GM10266 (cell line): Measurements from ENCODE around the gene TEC.

ENCODE experiments used
- DNase-seq: peaks from one replicate; pipeline ENCODE4 v3.0.0; 2012; ENCODE audit errors: extremely low spot score
- TF ChIP-seq, protein P1 (sequence below): IDR thresholded peaks from 2 replicates; pipeline ENCODE4 v1.5.1; 2012; ENCODE audit warnings: mild to moderate bottlenecking, low read depth; ENCODE audit not compliant: control insufficient read depth, insufficient read depth; ENCODE audit errors: missing control alignments

TEC gene

DNA sequence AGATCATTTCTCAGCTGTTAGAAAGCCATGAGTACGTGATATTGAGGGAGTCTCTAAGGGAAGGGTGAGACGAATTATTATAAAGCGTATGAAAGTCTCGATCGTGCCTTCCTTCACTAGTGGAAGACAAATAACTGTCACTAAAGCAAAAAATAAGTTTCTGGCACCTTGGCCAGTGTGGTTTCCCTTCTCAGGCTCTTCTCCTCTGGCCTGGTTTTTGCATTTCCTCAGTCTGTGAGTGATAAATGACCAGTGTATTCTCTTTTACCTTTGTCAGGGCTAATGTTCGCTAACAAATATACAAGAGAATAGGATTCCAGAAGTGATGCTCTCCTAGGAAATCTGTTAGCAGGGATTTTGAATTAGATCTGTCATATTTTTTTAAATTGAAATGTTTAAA is 155.2 kb downstream of the TEC start:
- TF ChIP-seq, protein P1, sequence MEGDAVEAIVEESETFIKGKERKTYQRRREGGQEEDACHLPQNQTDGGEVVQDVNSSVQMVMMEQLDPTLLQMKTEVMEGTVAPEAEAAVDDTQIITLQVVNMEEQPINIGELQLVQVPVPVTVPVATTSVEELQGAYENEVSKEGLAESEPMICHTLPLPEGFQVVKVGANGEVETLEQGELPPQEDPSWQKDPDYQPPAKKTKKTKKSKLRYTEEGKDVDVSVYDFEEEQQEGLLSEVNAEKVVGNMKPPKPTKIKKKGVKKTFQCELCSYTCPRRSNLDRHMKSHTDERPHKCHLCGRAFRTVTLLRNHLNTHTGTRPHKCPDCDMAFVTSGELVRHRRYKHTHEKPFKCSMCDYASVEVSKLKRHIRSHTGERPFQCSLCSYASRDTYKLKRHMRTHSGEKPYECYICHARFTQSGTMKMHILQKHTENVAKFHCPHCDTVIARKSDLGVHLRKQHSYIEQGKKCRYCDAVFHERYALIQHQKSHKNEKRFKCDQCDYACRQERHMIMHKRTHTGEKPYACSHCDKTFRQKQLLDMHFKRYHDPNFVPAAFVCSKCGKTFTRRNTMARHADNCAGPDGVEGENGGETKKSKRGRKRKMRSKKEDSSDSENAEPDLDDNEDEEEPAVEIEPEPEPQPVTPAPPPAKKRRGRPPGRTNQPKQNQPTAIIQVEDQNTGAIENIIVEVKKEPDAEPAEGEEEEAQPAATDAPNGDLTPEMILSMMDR: no peak
- DNase-seq: no peak

- DNase-seq: no peak
- TF ChIP-seq, protein P1: no peak
Measured at GRCh38 chr4:48112017-48112667, 157.5 kb downstream of the TEC start.

DNA sequence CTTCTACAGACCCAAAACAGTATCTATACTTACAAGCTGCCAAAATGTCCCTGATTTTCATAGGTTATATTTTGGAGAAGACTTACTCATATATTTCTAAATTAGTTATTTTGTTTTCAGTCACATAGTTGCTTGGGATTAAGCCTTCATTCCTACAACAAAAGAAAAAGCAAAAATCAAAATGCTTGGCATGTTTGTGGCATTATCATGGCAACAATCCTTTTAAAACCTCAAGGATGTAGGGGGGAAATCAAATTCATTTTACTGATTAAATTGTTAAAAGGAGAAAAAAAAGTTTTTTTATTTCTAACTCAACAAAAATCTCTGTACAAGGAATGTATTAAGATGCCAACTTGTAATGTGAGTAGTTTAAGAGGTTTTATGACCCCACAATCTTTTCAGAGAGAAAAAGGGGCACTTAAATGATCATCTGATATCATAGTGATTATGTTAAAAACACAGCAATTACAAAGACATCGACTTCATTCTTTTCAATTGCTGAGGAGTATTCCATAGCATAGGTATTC is 159.1 kb downstream of the TEC start:
- TF ChIP-seq, protein P1: no peak
- DNase-seq: no peak

- DNase-seq: peak; percentile 44
- TF ChIP-seq, protein P1: peak; percentile 61
Measured at GRCh38 chr4:48109413-48110263, 160.0 kb downstream of the TEC start.

DNA sequence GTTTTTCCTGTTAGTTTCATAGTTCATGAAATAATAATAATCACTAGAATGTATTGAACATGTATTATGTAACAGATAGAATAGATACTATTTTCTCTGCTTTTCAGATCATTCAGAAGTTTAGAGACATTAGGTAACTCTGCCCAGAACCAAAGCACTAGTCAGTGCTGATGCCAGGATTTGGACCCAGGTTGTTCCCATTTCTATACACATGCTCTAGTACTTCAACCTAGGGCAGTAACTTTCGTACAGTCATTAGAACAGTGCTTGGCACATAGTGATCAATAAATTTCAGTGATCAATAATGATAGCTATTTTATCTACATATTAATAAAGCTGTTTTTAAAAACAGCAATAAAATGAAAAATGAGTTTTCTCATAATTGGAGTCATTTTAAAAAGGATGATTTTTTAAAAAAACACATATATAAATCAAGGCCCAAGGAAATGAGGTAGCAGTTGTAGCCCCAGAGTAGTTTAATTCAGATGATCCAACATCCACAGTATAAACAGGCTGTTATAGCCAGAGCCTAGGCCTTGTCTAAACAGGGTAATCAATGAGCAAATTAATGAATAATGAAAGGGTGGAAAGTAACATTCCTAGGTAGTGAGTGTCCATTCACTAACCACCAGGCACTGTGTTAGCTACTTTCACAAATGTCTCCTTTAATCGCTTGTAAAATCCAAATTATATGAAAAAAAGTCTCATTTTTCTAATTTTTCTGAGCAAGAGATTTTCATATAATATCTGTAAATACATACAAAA is 161.1 kb downstream of the TEC start:
- DNase-seq: no peak
- TF ChIP-seq, protein P1: no peak

GRCh38 chr4:48105230-48105629 is 164.4 kb downstream of the TEC start:
- TF ChIP-seq, protein P1: no peak
- no peak for DNase-seq
